HG03159 (cell line): ENCODE measurements around the gene PPARG.

Source experiments
- ATAC-seq: cut with Tn5 transposase; IDR thresholded peaks from one replicate; pipeline ENCODE4 v1.9.1; 2021; ENCODE audit warnings: mild to moderate bottlenecking, moderate library complexity; ENCODE audit not compliant: unreplicated experiment

Gene PPARG

DNA sequence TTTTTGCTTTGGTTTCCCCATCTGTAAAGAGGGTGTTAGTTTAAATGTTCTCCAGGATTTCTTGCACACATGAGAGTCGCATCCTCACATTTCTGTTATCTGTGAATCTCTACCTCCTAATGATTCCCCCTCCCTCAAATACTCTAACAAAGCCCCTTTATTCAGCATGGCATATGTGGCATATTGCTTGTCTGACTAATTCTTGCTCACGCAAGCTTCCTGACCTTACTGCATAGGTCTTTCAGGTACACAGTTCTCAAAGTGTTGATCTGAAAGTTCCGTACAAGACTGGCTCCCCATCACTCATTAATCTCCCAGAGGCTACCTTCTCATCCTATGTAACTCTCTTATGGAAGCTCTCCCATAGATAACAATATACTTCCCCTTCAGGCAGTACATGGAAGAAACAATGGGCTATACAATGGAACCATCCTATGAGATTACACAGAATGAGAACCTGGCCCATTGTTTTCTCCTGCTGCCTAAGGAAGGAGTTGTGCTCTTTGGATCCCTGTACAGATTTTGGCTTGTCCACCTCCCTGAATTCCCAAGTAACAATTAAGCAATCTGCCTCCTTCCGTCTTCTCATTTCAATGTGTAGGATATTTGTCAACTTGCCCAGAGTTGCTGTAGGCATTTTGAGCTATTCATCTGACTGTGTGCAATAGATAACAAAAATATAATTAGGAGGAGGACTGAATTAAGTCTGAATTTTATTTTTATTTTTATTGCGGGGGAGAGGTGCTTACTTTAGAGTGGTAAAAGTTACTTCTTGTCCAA is 51.0 kb downstream of the PPARG start:
- ATAC-seq, result no peak

DNA sequence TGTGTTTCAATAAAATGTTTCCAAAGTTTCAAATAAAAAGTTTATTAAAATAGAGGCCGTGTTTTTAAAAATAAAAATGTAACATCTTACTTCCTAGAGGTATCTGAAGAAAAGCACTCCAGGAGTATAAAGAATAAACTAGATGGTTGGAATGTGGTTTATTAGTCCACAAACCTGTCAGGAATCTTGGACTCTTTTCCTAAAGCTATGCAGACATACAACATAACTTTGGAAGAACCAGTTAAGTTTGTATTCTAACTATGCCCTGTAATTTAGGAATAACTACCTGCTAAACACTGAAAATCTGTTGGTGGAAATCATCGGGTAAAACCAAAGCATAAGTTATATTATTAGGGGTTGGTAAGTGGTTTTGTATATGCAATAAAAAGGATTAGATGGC is 51.6 kb downstream of the PPARG start:
- no peak for ATAC-seq

DNA sequence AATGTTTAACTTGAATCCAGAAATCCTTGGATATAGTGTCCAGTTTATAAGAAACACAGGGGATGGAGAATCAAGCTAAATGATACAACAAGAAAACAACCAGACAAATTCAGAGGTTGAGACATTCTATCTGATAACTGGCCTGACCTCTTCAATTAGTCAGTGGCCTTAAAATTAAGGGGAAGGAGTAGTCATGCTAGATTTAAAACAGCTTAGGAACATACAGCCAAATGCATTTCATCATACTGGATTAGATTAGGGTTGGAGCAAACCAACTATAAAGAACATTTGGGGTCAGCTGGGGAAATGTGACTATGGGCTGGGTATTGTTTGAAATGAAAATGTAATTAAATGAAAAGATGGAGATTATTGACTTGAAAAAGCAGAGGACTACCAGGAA is 53.3 kb downstream of the PPARG start:
- ATAC-seq, result no peak

DNA sequence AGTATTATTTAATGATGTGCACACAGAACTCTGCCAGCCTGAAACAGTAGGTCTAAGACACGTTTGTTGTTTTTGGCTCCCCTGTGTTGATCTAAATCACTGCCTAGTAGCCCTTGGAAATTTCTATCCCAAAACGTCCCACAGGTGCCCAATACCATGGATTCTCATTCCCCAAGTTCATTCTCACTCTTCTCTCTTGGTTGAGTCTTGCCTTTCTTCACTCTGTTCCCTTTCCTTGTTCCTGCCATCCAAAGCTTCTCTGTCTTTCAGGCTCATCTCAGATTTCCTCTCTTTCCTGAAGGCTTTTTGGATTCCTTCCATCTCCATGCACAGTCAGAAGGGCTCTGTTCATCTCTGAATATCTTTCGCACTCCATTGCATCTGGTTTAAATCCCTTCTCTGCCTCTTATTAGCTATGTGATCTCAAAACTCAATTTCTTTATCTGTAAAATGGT is 54.2 kb downstream of the PPARG start:
- ATAC-seq, result no peak

DNA sequence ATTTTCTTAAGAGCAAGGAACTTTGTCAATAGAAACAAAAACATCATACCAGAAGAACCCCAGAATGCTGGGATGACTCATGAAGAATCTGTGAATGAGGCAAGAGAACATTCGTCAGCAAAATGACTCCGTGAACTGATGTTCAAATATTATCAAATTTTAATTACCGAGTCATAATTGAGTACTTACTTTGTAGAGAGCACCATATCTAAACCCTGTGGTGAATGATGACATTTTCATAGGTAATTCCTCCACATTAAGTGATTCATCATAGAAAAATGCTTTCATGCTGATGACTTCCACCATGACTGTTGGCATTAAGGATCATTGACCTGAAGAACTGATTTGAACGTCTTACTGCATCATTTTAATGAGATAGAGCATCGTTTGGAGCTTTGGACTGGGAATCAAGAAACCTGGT is 56.3 kb downstream of the PPARG start:
- ATAC-seq, result no peak

DNA sequence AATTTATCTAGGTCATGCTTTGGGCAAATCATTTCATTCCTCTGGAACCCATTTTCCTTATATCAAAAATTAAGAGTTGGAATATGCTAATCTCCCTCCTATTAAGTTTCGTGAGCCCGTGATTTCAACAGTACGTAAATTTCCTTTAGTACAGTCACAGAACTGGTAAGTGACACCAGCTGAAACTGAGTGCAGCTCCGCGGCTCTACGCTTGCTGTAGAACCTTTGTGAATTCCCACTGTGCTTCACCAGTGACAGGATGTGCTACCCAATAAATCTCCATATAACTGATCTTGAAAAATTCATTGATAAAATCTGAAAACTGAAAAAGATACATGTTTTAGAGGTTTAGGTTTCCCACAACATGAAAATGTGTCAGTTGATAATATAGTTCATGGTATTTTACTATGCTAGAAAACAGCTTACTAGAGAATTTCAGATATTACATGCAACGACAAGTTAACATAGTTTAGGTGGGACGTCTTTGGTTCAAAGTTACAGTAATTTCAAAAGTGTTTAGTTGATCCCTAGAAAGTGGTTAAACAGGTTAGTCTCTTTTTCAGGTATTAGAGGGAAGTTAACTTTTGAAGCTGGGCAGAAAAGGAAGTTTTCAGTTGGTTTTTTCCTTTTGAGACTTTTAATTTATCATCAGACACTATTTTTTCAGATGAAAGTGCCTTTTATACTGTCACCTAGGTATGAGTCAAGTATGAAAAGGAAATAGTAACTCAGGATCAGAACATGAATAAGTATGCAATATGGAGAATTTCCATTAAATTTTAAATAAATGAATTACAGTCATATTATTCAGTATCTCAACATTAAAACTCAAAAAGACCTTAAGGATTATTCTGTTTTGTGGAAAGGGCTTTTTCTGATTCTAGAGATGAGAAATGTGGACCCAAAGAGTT is 57.0 kb downstream of the PPARG start:
- no peak for ATAC-seq

DNA sequence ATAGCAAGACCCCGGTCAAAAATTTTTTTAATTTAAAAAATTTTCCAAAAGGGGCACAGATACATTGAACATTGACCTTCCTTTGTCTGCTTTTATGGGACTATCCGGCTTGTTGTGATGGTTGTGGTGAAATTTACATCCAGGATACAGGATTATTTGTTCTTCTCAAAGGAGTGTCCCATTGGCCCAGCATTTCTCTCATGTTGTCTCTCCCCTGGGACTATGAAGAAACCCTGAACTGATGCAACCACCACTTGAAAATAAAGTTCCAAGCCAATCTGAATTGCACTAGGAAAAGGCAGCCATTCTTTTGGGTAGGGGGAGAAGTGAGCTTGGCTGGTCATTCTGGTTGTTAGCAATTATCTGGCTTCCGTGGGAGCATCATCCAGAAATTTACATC is 58.4 kb downstream of the PPARG start:
- ATAC-seq, result no peak

DNA sequence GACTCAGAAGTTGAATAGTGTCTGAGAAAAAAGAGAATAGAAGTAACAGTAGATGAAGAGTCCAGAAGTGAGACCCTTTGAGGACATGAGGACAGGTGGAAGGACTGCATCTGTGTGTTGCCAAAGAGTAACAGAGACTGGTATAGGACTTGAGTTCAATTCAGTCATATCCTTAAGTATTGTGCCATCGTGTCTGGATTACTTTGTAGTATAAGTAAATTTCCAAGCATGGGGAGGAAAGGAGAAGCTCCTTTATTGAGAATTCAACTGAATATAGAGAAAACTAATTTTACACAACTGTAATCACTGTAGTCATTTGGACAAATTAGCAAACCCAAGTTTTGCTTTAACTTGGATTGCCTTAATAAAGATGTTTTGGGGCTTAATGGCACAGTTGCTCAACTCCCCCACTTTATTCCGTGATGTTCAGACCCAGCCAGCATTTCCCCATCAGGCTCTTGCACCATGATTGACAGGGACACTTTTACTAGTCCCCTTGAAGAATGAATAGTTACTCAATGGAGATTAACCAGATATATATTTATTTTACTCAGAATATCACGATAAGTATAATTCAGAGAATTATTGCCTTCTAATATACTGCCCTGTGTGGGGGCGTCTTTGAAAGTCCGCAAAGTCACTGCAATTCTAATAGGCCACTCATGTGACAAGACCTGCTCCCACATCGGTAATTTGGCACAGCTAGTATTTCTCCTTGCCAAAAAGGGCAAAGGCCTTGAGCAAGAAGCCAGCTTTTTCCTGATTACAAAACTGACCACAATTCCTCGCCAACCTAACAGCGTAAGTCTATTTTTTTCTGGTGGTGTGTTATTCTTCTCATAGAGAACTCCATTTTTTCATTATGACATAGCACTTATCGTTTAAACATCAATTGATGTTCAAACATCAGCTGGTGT is 61.3 kb downstream of the PPARG start:
- ATAC-seq, result no peak

DNA sequence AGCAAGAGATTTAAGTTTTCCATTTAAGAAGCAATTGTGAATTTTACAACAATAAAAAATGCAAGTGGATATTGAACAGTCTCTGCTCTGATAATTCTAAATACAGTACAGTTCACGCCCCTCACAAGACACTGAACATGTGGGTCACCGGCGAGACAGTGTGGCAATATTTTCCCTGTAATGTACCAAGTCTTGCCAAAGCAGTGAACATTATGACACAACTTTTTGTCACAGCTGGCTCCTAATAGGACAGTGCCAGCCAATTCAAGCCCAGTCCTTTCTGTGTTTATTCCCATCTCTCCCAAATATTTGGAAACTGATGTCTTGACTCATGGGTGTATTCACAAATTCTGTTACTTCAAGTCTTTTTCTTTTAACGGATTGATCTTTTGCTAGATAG is 62.3 kb downstream of the PPARG start:
- ATAC-seq, result no peak

DNA sequence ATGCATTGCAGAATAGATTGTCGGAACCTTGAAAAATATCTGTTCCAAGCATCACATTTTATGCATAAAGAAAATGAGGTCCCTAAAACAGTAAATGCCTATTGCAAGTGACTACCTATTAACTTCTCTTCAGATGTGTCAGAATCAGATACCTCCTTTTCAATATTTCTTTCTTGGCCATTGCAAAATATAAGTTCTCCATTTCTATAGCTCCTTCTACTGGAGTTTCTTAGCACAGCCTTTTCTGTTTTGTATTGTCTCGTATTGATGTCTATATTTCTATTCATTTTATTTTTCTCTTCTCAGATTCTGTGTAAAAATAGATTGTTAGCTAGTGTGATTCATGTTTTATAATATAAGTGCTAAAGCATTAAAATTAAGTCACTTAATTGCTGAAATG is 63.4 kb downstream of the PPARG start:
- no peak for ATAC-seq

DNA sequence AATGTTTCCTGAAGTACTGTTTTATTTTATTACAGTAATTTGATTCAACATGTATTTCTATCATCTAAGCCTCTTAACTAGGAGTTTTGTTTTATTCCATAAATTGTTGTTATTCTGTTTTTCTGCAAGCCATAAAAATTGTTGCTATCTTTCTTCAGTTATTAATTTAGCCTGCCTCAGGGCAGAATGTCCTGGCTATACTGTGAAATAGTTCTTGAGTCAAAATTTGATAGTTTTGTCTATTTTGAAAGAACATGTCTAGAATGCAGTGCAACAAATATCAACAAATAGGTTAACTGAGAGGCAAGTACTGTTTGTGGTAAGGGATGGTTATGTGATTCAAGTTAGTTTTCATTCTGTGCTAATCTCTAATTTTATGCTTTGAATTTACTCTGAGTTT is 63.9 kb downstream of the PPARG start:
- ATAC-seq, result no peak

DNA sequence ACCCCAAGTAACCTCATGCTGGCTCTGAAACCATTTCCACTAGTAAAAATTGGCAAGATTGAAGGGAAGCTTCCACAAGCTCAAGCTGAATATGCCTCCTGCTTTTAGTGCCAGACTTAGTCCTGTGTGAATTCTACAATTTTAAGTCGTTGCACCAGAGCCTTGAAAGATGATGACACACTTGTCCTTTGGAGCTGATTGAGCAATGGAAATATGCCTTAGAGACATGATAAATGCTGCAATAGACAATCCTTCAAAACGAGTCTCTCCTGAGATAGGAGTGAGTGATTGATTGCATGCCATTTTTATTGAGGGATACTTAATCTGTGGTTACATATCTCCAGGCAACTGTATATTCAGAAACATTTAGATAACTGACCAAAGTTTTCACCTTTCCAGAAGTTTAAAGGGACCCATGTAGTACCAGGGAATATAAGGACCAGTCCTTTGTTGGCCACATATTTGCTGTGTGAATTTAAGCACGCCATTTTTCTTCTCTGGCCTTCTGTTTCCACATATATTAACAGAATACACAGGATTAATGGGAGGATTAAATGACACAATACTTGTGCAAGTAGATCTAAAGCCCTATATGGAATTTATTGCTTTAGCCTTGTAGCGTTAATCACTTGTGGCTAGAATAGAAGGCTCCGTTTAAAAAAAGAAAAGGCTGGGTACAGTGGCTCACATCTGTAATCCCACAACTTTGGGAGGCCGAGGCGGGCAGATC is 65.1 kb downstream of the PPARG start:
- ATAC-seq, result no peak

DNA sequence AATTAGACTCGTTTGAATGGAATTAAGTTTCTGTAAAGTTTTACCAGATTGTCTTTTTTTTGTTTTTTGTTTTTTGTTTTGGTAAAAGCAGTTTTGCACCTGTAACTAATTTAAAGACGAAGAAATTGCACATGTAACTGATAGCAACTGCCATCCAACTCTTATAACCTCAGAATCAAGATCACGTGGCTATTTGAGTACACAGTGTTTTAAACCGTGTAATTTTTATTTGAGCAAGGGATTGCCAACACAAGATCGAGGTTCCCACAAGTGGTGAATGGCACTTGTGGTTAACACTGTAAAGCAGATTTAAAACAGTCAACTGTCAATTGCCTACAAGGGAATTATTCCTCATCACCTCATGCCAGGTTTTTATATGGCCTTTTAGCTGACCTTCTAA is 67.3 kb downstream of the PPARG start:
- no peak for ATAC-seq

DNA sequence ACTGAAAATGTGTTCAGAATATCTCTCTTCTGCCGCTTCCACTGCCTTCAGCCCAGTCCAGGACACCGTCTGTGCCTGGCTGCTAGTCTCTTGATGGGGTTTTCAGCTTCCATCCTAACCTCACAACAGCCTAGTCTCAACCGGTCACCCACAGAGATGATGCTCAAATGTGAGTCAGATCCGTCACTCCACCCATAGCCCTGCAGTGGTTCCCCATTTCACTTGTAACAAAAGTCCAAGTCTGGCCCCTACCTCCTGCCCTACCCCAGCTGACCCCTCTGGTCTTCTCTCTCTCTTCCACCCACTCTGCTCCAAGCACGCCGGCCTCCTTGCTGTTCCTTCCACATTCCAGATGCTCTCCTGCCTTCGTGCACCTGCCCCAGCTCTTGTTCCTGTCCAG is 68.1 kb downstream of the PPARG start:
- ATAC-seq, result no peak

DNA sequence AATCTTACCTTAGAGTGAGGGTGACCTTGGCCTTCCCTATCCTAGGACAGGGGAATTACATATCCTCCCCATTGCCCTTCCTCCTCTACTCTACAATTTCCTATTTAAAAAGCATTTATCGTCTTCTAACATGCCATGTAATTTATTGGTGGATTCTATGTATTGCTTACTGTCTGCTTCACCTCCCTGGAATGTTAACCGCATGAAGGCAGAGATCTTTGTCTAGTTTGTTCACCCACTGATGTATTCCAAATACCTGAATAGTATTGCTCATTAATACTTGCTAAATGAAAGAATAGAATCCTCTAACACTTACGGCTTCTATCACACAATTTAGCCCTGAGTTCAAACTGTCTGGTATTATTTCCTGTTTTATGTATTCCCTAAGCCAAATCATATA is 68.6 kb downstream of the PPARG start:
- no peak for ATAC-seq

DNA sequence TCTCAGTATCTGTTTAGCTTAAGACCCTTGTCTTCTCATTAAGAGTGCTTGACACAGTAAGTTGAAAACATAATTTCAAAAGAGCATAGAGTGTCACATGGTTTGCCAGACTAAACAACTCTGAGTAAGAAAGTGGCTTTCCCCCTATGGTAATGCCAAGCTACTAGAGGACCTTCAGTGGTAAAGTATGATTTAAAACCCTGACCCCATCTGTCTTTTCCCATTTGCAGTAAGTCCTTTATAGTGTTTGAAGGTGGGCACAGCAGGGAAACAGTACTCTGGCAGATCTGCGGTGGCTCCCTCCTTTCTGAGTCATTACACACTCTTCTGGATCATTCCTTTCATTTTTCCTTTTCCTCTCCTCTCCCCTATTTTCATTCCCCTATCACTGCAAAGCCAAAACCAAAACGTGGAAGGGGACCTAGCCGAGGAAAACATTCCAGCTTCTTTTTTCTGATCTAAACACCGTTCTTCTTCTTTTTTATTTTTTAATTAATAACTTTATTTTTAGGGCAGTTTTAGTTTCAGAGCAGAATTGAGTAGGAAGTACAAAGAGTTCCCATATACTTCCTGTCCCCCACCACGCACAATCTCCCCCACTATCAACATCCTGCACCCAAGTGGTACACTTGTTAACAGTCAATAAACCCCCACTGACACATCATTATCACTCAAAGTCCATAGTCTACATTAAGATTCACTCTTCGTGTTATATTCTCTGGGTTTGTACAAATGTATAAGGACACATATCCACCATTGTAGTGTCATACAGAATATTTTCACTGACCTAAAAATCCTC is 74.7 kb downstream of the PPARG start:
- ATAC-seq, result no peak

DNA sequence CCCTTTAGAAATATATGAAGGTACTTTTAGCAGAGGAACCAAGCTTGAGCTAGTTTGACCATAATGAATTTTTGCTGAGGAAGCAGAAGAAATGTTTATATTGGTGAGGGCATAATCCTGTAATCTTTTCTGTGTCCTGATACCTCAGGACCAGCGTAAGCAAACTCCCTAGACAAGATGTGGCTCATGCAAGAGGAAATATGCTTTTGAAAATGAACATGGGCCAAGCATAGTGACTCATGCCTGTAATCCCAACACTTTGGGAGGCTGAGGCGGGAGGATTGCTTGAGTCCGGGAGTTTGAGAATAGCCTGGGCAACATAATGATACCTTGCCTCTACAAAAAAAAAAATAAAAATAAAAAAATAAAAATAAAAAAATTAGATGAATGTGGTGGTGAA is 78.5 kb downstream of the PPARG start:
- ATAC-seq, result no peak

DNA sequence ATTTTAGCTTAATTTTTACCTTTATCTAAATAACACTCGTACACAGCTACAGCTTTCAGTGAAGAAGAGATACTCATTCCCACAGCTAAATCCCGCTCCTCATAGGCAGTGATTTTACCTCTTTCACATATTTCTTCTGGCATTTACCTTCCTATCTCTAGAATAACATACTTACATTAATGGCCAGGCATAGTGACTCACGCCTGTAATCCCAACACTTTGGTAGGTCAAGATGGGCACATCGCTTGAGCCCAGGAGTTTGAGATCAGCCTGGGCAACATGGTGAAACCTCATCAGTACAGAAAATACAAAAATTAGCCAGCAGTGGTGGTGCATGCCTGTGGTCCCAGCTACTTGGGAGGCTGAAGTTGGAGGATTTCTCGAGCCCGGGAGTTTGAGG is 80.2 kb downstream of the PPARG start:
- no peak for ATAC-seq

DNA sequence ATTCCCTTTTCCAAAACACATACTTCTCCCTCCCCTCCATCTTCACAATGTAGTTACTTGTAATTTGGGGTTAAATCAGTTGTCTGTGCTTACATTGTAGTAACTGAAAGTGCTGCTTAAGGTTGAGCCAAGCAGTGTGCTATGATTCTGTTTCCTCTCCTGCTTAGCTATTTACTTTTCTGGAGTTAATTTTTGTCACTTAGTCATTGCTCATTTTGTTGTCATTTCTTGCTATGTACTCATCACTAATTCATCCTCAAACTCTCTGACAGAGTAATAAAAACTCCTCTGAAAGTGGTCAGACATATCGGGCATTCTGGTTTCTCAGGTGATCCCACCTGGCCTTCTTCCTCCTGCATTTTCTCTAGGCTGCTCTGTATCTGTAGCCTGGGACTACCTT is 80.7 kb downstream of the PPARG start:
- ATAC-seq, result no peak

DNA sequence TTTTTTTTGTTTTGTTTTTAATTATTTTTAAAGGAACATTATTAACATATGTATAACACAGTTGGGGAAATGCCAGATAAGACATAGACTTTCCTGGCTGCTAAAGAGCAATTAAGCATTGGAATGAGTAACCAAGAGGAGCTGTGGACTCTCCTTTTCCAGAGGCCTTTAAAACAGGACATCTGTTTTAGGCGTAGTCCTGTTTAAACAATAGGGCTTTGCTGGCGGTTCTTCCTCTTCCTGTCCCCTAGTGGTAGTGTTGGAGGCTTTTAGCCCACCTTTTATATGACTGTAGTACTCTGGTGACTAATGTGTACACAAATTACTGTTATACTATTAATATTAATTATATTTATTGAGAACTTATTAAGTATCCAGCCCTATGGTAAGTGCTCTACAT is 81.9 kb downstream of the PPARG start:
- ATAC-seq, result no peak
